A673 (cell line): ENCODE results near the gene AKAP6.

Source experiments
- CTCF ChIP-seq: fragments of 300-800, 200-600 bp; sonication (generic); conservative IDR thresholded peaks from 2 replicates; pipeline ENCODE4 v1.5.1; 2017; ENCODE audit warnings: low read depth, mild to moderate bottlenecking, antibody characterized with exemption, low read length, moderate library complexity, mixed read lengths
- EZH2 ChIP-seq: fragments of 200-600 bp; sonication (generic); IDR thresholded peaks from 2 replicates; pipeline ENCODE4 v1.6.1; 2017; ENCODE audit warnings: borderline replicate concordance, low read depth, mild to moderate bottlenecking, mixed read lengths, antibody characterized with exemption, low read length; ENCODE audit not compliant: poor library complexity, severe bottlenecking

- no peak for TF ChIP-seq CTCF
- TF ChIP-seq EZH2, result no peak
Measured at GRCh38 chr14:32300136-32300535, 29.0 kb upstream of the AKAP6 start.
